A549 (cell line): Measurements from ENCODE around the gene SNTA1. TPM values are rescaled to one million over a fixed set of nuclear protein-coding genes. Genes with fewer than 3 reads are reported as not detected.

ENCODE experiments used
- BCL3 ChIP-seq: fragments of >200 bp; sonication (Bioruptor Twin); formaldehyde crosslinking; IDR thresholded peaks from 3 replicates; pipeline ENCODE4 v1.6.1; 2016
- CBX2 ChIP-seq: fragments of 200-600 bp; sonication (generic); IDR thresholded peaks from 2 replicates; pipeline ENCODE4 v1.6.1; 2016; ENCODE audit warnings: low read depth, mild to moderate bottlenecking, borderline replicate concordance
- CHD2 ChIP-seq: fragments of 150-350 bp; IDR thresholded peaks from 2 replicates; pipeline ENCODE4 v1.6.1; 2014; ENCODE audit warnings: low read length; ENCODE audit not compliant: partially characterized antibody
- CTCF ChIP-seq: fragments of >200 bp; sonication (Bioruptor Twin); formaldehyde crosslinking; IDR thresholded peaks from 3 replicates; pipeline ENCODE4 v1.5.1; 2016
- E2F6 ChIP-seq: IDR thresholded peaks from 2 replicates; pipeline ENCODE4 v1.6.1; 2012; ENCODE audit warnings: low read depth, borderline replicate concordance
- EHMT2 ChIP-seq: fragments of 200-600 bp; sonication (generic); IDR thresholded peaks from 2 replicates; pipeline ENCODE4 v1.6.1; 2016; ENCODE audit warnings: antibody characterized with exemption, low read depth, mild to moderate bottlenecking, moderate library complexity
- EP300 ChIP-seq, 2 experiments: fragments of >200 bp; sonication (Bioruptor Twin); formaldehyde crosslinking; IDR thresholded peaks; 2 replicates in 1 of 2; 3 replicates in 1 of 2; pipeline ENCODE4 v1.6.1; 2016 to 2017
- FOSL2 ChIP-seq, 2 experiments: fragments of 450-650 bp in 1 of 2; fragments of >200 bp in 1 of 2; sonication (Bioruptor Twin) in 1 of 2; formaldehyde crosslinking; IDR thresholded peaks; 2 replicates each; pipeline versions ENCODE4 v1.5.0 to v1.6.1; 2016 to 2020; ENCODE audit warnings: mild to moderate bottlenecking in 1 of 2, moderate library complexity in 1 of 2
- GATA3 ChIP-seq: IDR thresholded peaks from 2 replicates; pipeline ENCODE4 v1.6.1; 2012; ENCODE audit warnings: borderline replicate concordance
- HDAC2 ChIP-seq: fragments of 200-600 bp; sonication (generic); IDR thresholded peaks from 2 replicates; pipeline ENCODE4 v1.6.1; 2016
- HMGXB4 ChIP-seq: fragments of 250-450 bp; sonication (Bioruptor Pico); IDR thresholded peaks from 2 replicates; pipeline ENCODE4 v1.5.0; 2021; ENCODE audit warnings: mild to moderate bottlenecking, moderate library complexity, borderline replicate concordance
- HOXB13 ChIP-seq: fragments of 250-450 bp; sonication (Bioruptor Pico); IDR thresholded peaks from 2 replicates; pipeline ENCODE4 v1.5.0; 2020; ENCODE audit warnings: low read depth, mild to moderate bottlenecking, moderate library complexity
- KDM1A ChIP-seq: fragments of 200-600 bp; sonication (generic); IDR thresholded peaks from 2 replicates; pipeline ENCODE4 v1.6.1; 2016; ENCODE audit warnings: low read depth, mild to moderate bottlenecking
- MAFK ChIP-seq: fragments of 450-650 bp; IDR thresholded peaks from 2 replicates; pipeline ENCODE4 v1.6.1; 2014; ENCODE audit not compliant: partially characterized antibody
- MAX ChIP-seq: IDR thresholded peaks from 2 replicates; pipeline ENCODE4 v1.6.1; 2012
- MAZ ChIP-seq: fragments of 150-350 bp; IDR thresholded peaks from 2 replicates; pipeline ENCODE4 v1.6.1; 2014; ENCODE audit warnings: antibody characterized with exemption, low read depth, low read length, borderline replicate concordance
- MYC ChIP-seq: IDR thresholded peaks from 2 replicates; pipeline ENCODE4 v1.6.1; 2012; ENCODE audit warnings: mild to moderate bottlenecking, inconsistent platforms, low read length, improper control_type of control experiment, borderline replicate concordance
- NFE2L2 ChIP-seq: fragments of 150-350 bp; conservative IDR thresholded peaks from 2 replicates; pipeline ENCODE4 v1.6.1; 2014; ENCODE audit warnings: low read length
- PBX3 ChIP-seq: IDR thresholded peaks from 2 replicates; pipeline ENCODE4 v1.6.1; 2012
- POLR2A ChIP-seq: IDR thresholded peaks from 2 replicates; pipeline ENCODE4 v1.6.1; 2012; ENCODE audit warnings: mild to moderate bottlenecking, low read length
- RAD21 ChIP-seq, 2 experiments: fragments of >200 bp in 1 of 2; sonication (Bioruptor Twin) in 1 of 2; formaldehyde crosslinking in 1 of 2; IDR thresholded peaks in 1 of 2; conservative IDR thresholded peaks in 1 of 2; 2 replicates in 1 of 2; 3 replicates in 1 of 2; pipeline ENCODE4 v1.6.1; 2012 to 2018; ENCODE audit warnings: inconsistent platforms in 1 of 2
- REST ChIP-seq: fragments of 200-600 bp; sonication (generic); IDR thresholded peaks from 2 replicates; pipeline ENCODE4 v1.6.1; 2016; ENCODE audit warnings: antibody characterized with exemption, mild to moderate bottlenecking, moderate library complexity
- SREBF2 ChIP-seq: fragments of 450-650 bp; IDR thresholded peaks from 2 replicates; pipeline ENCODE4 v1.6.1; 2014; ENCODE audit warnings: mild to moderate bottlenecking, moderate library complexity
- TFCP2L1 ChIP-seq: fragments of 250-450 bp; sonication (Bioruptor Pico); IDR thresholded peaks from 2 replicates; pipeline ENCODE4 v1.5.0; 2021; ENCODE audit warnings: mild to moderate bottlenecking
- TP53 ChIP-seq: fragments of 250-450 bp; sonication (Bioruptor Pico); IDR thresholded peaks from 2 replicates; pipeline ENCODE4 v1.5.0; 2021; ENCODE audit warnings: mild to moderate bottlenecking, moderate library complexity
- USF2 ChIP-seq: fragments of 450-650 bp; IDR thresholded peaks from 2 replicates; pipeline ENCODE4 v1.6.1; 2014; ENCODE audit warnings: antibody characterized with exemption
- ZFP36 ChIP-seq: fragments of 450-650 bp; IDR thresholded peaks from 2 replicates; pipeline ENCODE4 v1.6.1; 2014; ENCODE audit warnings: borderline replicate concordance; ENCODE audit not compliant: partially characterized antibody
- ZSCAN20 ChIP-seq: fragments of 250-450 bp; sonication (Bioruptor Pico); IDR thresholded peaks from 2 replicates; pipeline ENCODE4 v1.8.0; 2022; ENCODE audit warnings: mild to moderate bottlenecking, moderate library complexity
- polyA plus RNA-seq, 4 experiments: library from polyadenylated mRNA; depleted of rRNA in 3 of 4; stranded (reverse); fragments of >200 nt; fragmentation: RNase III in 1 of 4; extraction: RNeasy Plus Mini Kit Qiagen cat#74134 plus additional on column Dnase treatment in 1 of 4; gene quantifications; 2 replicates in 3 of 4; 3 replicates in 1 of 4; pipeline ENCODE4 v1.2.3, GENCODE V29; 2011 to 2017

The SNTA1 gene
- polyA plus RNA-seq, 2 of the 4 experiments (the other 2 are of a cell fraction), result 5.6 to 6.6 TPM

GRCh38 chr20:33373735-33374605 is 69.6 kb downstream of the SNTA1 start (continued):
- TF ChIP-seq PBX3 (0 out of 2 replicates have a peak, but pooled peaks have one; percentile 22), MAZ (no peak), HMGXB4 (CRISPR knock-in tag) (no peak), EHMT2 (no peak), CTCF (no peak), MYC (0 out of 2 replicates have a peak, but pooled peaks have one; percentile 8), RAD21 (conservative IDR thresholded peaks at IDR 0.05 in 1 of 2, IDR thresholded peaks at IDR 0.05 in 1 of 2) (no peak; a peak in 2 of 5 replicates), HDAC2 (no peak), REST (no peak), TFCP2L1 (no peak), CHD2 (no peak), MAX (peak; percentile 91), CBX2 (no peak), FOSL2 (IDR thresholded peaks at IDR 0.05) (peak; percentile 90), FOSL2 (CRISPR knock-in tag; IDR thresholded peaks at IDR 0.05) (peak; percentile 96), GATA3 (peak; percentile 95), TP53 (no peak), NFE2L2 (no peak), ZSCAN20 (CRISPR knock-in tag) (no peak), USF2 (no peak), SREBF2 (no peak), BCL3 (0 out of 3 replicates have a peak, but pooled peaks have one; percentile 79), E2F6 (no peak), EP300 (IDR thresholded peaks at IDR 0.05) (peak; percentile 56 to 58; a peak in 2 of 5 replicates), HOXB13 (CRISPR knock-in tag) (no peak), POLR2A (no peak), ZFP36 (peak; percentile 50), KDM1A (no peak), MAFK (peak; percentile 9)
- TF ChIP-seq, all 56 proteins: peak for 15
